Ramos (cell line): ENCODE results near the gene HPCAL1.

Source experiments
- in situ Hi-C: fragments of 300-500 bp; cut with MboI; formaldehyde crosslinking; loops from one replicate; pipeline ENCODE4 v1.14.3; 2022; ENCODE audit warnings: low sequenced_read_pairs; ENCODE audit not compliant: unreplicated experiment

HPCAL1 gene

GRCh38 chr2:10300328-10300920, 2.3 kb upstream of the HPCAL1 start:
- in situ Hi-C loops: no loop called here

GRCh38 chr2:10300997-10301940, 1.4 kb upstream of the HPCAL1 start:
- in situ Hi-C loops: no loop called here

GRCh38 chr2:10301941-10302478, 694 bp upstream of the HPCAL1 start:
- in situ Hi-C loops: no loop called here

GRCh38 chr2:10303181-10303693, 533 bp downstream of the HPCAL1 start:
- in situ Hi-C loops: no loop called here

GRCh38 chr2:10303694-10304378, 1.1 kb downstream of the HPCAL1 start:
- in situ Hi-C loops: no loop called here

GRCh38 chr2:10304458-10305253, 2.0 kb downstream of the HPCAL1 start:
- in situ Hi-C loops: no loop called here

- in situ Hi-C loops: no loop called here
These were observed 2.5 kb downstream of the HPCAL1 start for GRCh38 chr2:10305254-10305635.

- in situ Hi-C loops: no loop called here
These were observed 3.0 kb downstream of the HPCAL1 start for GRCh38 chr2:10305715-10306114.

GRCh38 chr2:10306901-10307463, 4.3 kb downstream of the HPCAL1 start:
- in situ Hi-C loops: no loop called here

- in situ Hi-C loops: no loop called here
These were observed 5.0 kb downstream of the HPCAL1 start for GRCh38 chr2:10307561-10308156.

- in situ Hi-C loops: no loop called here
These were observed 6.2 kb downstream of the HPCAL1 start for GRCh38 chr2:10308866-10309265.

GRCh38 chr2:10309286-10309685, 6.6 kb downstream of the HPCAL1 start:
- in situ Hi-C loops: no loop called here

- in situ Hi-C loops: no loop called here
These were observed 7.7 kb downstream of the HPCAL1 start for GRCh38 chr2:10310309-10310888.

- in situ Hi-C loops: no loop called here
These were observed 9.0 kb downstream of the HPCAL1 start for GRCh38 chr2:10311736-10312135.

GRCh38 chr2:10312437-10312957, 9.8 kb downstream of the HPCAL1 start:
- in situ Hi-C loops: no loop called here

GRCh38 chr2:10316336-10316735, 13.6 kb downstream of the HPCAL1 start:
- in situ Hi-C loops: no loop called here

GRCh38 chr2:10316860-10317259, 14.2 kb downstream of the HPCAL1 start:
- in situ Hi-C loops: no loop called here

GRCh38 chr2:10317646-10318045, 14.9 kb downstream of the HPCAL1 start:
- in situ Hi-C loops: no loop called here

GRCh38 chr2:10318345-10318744, 15.6 kb downstream of the HPCAL1 start:
- in situ Hi-C loops: no loop called here
